ENCODE data around the gene FAM193B. TPM values are rescaled to one million over a fixed set of nuclear protein-coding genes. Genes with fewer than 3 reads are reported as not detected.

The FAM193B gene
- total and polyA plus RNA-seq, 9 of the 15 experiments (the other 6 are each of a cell fraction or from before 2014, with no cell fraction given), result 4.4 to 76.4 (median 37.3) TPM

DNA sequence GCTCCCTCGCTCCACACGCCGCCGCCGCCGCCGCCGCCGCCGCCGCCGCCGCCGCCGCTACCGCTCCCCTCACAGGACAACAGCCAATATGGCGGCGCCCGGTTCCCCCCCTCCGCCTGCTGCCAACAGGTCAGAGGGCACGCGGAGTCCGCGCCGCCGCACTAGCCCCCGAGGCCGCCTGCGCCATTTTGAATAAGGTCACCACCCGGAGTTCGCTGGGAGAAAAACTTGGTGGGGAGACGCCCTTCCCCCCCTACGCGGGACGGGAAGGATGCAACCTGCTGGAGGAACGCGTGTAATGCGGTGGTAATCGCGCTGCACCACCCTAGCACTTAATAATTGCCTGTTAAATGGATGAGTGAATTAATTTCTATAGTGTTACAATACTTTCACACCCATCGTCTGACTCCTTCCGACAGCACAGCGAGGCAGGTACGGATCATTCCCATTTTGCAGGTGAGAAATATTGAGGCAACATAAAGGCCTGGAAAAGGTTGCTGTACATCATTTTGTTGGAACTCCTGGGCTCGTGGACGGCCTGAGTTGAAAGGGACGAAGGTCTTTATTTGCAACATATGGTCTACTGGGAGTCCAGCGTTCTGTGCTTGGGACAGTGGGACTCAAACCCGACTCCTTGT, at the start of gene FAM193B (continued):
- no peak for TF ChIP-seq RBBP5 (IDR thresholded peaks at IDR 0.05; ENCODE audit: borderline replicate concordance, insufficient read depth, low read length, poor library complexity, severe bottlenecking)
- TF ChIP-seq PTTG1 (tag; IDR thresholded peaks at IDR 0.05; ENCODE audit: low read depth), result no peak
- TF ChIP-seq, protein P1, sequence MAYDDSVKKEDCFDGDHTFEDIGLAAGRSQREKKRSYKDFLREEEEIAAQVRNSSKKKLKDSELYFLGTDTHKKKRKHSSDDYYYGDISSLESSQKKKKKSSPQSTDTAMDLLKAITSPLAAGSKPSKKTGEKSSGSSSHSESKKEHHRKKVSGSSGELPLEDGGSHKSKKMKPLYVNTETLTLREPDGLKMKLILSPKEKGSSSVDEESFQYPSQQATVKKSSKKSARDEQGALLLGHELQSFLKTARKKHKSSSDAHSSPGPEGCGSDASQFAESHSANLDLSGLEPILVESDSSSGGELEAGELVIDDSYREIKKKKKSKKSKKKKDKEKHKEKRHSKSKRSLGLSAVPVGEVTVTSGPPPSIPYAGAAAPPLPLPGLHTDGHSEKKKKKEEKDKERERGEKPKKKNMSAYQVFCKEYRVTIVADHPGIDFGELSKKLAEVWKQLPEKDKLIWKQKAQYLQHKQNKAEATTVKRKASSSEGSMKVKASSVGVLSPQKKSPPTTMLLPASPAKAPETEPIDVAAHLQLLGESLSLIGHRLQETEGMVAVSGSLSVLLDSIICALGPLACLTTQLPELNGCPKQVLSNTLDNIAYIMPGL (CRISPR knock-in tag; IDR thresholded peaks at IDR 0.05), result no peak
- TF ChIP-seq, protein P2, sequence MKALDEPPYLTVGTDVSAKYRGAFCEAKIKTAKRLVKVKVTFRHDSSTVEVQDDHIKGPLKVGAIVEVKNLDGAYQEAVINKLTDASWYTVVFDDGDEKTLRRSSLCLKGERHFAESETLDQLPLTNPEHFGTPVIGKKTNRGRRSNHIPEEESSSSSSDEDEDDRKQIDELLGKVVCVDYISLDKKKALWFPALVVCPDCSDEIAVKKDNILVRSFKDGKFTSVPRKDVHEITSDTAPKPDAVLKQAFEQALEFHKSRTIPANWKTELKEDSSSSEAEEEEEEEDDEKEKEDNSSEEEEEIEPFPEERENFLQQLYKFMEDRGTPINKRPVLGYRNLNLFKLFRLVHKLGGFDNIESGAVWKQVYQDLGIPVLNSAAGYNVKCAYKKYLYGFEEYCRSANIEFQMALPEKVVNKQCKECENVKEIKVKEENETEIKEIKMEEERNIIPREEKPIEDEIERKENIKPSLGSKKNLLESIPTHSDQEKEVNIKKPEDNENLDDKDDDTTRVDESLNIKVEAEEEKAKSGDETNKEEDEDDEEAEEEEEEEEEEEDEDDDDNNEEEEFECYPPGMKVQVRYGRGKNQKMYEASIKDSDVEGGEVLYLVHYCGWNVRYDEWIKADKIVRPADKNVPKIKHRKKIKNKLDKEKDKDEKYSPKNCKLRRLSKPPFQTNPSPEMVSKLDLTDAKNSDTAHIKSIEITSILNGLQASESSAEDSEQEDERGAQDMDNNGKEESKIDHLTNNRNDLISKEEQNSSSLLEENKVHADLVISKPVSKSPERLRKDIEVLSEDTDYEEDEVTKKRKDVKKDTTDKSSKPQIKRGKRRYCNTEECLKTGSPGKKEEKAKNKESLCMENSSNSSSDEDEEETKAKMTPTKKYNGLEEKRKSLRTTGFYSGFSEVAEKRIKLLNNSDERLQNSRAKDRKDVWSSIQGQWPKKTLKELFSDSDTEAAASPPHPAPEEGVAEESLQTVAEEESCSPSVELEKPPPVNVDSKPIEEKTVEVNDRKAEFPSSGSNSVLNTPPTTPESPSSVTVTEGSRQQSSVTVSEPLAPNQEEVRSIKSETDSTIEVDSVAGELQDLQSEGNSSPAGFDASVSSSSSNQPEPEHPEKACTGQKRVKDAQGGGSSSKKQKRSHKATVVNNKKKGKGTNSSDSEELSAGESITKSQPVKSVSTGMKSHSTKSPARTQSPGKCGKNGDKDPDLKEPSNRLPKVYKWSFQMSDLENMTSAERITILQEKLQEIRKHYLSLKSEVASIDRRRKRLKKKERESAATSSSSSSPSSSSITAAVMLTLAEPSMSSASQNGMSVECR (CRISPR knock-in tag; IDR thresholded peaks at IDR 0.05), result no peak
- TF ChIP-seq, protein P3, sequence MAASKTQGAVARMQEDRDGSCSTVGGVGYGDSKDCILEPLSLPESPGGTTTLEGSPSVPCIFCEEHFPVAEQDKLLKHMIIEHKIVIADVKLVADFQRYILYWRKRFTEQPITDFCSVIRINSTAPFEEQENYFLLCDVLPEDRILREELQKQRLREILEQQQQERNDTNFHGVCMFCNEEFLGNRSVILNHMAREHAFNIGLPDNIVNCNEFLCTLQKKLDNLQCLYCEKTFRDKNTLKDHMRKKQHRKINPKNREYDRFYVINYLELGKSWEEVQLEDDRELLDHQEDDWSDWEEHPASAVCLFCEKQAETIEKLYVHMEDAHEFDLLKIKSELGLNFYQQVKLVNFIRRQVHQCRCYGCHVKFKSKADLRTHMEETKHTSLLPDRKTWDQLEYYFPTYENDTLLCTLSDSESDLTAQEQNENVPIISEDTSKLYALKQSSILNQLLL (CRISPR knock-in tag; IDR thresholded peaks at IDR 0.05; ENCODE audit: borderline replicate concordance), result no peak
- no peak for TF ChIP-seq ZNF146 (CRISPR knock-in tag; IDR thresholded peaks at IDR 0.05; ENCODE audit: unreplicated experiment)
- no peak for TF ChIP-seq E4F1 (CRISPR knock-in tag; IDR thresholded peaks at IDR 0.05; ENCODE audit: borderline replicate concordance)
- no peak for TF ChIP-seq NELFE (IDR thresholded peaks at IDR 0.05; ENCODE audit: insufficient read depth, insufficient read length)
- TF ChIP-seq RHOXF2B (CRISPR knock-in tag; conservative IDR thresholded peaks at IDR 0.05), result no peak
- TF ChIP-seq, protein P4, sequence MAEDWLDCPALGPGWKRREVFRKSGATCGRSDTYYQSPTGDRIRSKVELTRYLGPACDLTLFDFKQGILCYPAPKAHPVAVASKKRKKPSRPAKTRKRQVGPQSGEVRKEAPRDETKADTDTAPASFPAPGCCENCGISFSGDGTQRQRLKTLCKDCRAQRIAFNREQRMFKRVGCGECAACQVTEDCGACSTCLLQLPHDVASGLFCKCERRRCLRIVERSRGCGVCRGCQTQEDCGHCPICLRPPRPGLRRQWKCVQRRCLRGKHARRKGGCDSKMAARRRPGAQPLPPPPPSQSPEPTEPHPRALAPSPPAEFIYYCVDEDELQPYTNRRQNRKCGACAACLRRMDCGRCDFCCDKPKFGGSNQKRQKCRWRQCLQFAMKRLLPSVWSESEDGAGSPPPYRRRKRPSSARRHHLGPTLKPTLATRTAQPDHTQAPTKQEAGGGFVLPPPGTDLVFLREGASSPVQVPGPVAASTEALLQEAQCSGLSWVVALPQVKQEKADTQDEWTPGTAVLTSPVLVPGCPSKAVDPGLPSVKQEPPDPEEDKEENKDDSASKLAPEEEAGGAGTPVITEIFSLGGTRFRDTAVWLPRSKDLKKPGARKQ (CRISPR knock-in tag; IDR thresholded peaks at IDR 0.05), result peak; percentile 60; the same call in 1 of the 2 replicates
- TF ChIP-seq STAT6 (CRISPR knock-in tag; IDR thresholded peaks at IDR 0.05), result no peak

All from K562 (cell line).